Astrocyte (in vitro differentiated cells and primary cell): ENCODE measurements around the gene HPGDS.

Experiments used
- CTCF ChIP-seq: IDR thresholded peaks from 2 replicates; pipeline ENCODE4 v1.5.1; 2011; ENCODE audit warnings: low read depth, mild to moderate bottlenecking, inconsistent platforms, low read length, moderate library complexity; ENCODE audit not compliant: insufficient read depth
- EZH2 ChIP-seq: IDR thresholded peaks from 2 replicates; pipeline ENCODE4 v1.6.1; 2012; ENCODE audit warnings: mild to moderate bottlenecking, low read length, inconsistent platforms; ENCODE audit not compliant: insufficient read depth

GRCh38 chr4:94348666-94349065 is 6.0 kb upstream of the HPGDS start:
- TF ChIP-seq EZH2, result no peak
- TF ChIP-seq CTCF, result no peak
